ENCODE data around the gene GALT.
A peak's percentile ranks its signal among the peaks of the same experiment; 100 is the strongest.

GALT gene

DNA sequence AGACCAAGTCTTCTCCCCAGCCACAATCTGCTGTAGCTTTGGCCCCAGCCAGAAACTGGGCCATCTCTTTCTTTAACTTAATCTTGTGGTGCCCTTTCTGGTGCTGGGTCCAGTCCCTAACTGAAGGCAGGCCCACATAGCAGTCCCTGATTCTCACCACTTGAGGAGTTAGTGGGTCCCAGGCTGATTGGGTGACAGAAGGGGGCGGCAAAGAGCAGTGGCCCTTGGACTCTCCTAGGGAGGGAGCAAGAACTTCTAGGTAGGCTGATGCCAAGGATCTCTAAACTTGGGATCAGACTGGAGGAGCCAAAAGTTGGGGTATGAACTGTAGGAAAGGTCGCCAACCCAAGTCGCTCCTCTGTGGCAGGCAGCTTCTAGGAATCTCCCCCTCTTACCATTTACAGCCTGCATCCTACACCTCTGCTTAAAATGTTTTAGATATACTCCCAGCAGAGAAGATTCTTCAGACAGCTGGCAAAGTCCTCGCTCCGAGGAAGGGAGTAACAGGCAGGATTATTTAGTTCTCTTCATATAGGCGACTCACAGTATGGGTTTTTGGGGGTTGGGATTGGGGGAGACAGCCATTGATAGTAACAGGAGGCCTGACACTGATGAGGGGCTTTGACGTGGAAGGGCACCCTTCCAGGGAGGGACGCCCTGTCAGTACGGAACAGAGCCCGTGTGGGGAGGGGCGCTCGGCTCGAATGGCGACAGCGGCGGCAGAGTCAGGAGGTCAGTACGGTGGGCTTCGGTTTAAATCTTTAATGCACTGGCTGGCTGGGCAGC lies 18.0 kb downstream of the GALT start:
- Histone ChIP-seq H3K23ac (ENCODE audit: low read length) (no peak overlapping the region), H3K79me1 (ENCODE audit: low read length) (peaks cover 1% of the 10 kb centered on the region), H3K4me3 (ENCODE audit: low read length) (peak overlapping the region; percentile 53), H3K79me2 (ENCODE audit: control insufficient read depth, insufficient read depth, low read length) (no peaks in the 10 kb centered on the region), H3K18ac (ENCODE audit: low read length) (peak overlapping the region; percentile 19), H3K4me1 (ENCODE audit: control insufficient read depth, low read depth, low read length) (no peaks in the 10 kb centered on the region), H3K36me3 (ENCODE audit: control insufficient read depth, insufficient read depth, low read length) (no peaks in the 10 kb centered on the region), H3K9ac (ENCODE audit: low read length) (peak overlapping the region; percentile 78), H4K8ac (ENCODE audit: low read depth, low read length) (no peak overlapping the region), H2BK5ac (ENCODE audit: low read length) (no peak overlapping the region), H3K56ac (ENCODE audit: low read length) (peak overlapping the region; percentile 87), H2AK5ac (ENCODE audit: low read length) (no peak overlapping the region), H4K5ac (ENCODE audit: low read length) (no peak overlapping the region), H3K27me3 (ENCODE audit: insufficient read depth, low read length, poor library complexity) (no peaks in the 10 kb centered on the region), H2BK15ac (replicated peaks; ENCODE audit: low read depth) (no peak overlapping the region), H2BK120ac (ENCODE audit: low read depth, low read length) (no peak overlapping the region), H3K27ac (ENCODE audit: low read depth, low read length) (no peak overlapping the region), H3K4me2 (ENCODE audit: low read length) (peak overlapping the region; percentile 79), H3K4ac (ENCODE audit: low read depth, low read length) (no peak overlapping the region)
- no CpG with 5 or more reads among the region's 18 CpGs for WGBS (ENCODE audit: extremely low coverage, insufficient coverage, low lambda C conversion rate)
- DNase-seq = peak; percentile 96

DNA sequence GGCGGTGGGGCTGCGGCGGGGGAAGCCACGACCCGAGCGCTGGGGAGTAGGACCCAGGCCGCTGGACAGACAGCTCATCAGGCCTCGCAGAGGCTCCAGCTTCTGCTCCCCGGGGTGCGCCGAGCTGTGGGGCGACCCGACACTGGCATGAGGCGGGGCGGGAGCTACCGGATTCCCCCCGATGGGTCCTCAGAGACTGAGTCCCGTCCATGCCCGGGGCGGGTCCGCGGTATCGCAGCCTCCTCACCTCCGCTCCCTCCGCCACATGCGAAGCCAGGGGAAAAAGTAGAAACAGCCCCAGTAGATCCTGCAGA lies 18.5 kb downstream of the GALT start:
- Histone ChIP-seq H2BK120ac (ENCODE audit: low read depth, low read length) (no peak overlapping the region), H3K27ac (ENCODE audit: low read depth, low read length) (no peak overlapping the region), H3K27me3 (ENCODE audit: insufficient read depth, low read length, poor library complexity) (no peaks in the 10 kb centered on the region), H3K9ac (ENCODE audit: low read length) (peak overlapping the region; percentile 78), H2AK5ac (ENCODE audit: low read length) (no peak overlapping the region), H3K4me3 (ENCODE audit: low read length) (peak overlapping the region; percentile 53), H3K36me3 (ENCODE audit: control insufficient read depth, insufficient read depth, low read length) (no peaks in the 10 kb centered on the region), H4K8ac (ENCODE audit: low read depth, low read length) (no peak overlapping the region), H3K4me2 (ENCODE audit: low read length) (peak overlapping the region; percentile 79), H3K4me1 (ENCODE audit: control insufficient read depth, low read depth, low read length) (no peaks in the 10 kb centered on the region), H3K56ac (ENCODE audit: low read length) (peak overlapping the region; percentile 87), H3K23ac (ENCODE audit: low read length) (no peak overlapping the region), H2BK15ac (replicated peaks; ENCODE audit: low read depth) (no peak overlapping the region), H3K79me1 (ENCODE audit: low read length) (peaks cover 1% of the 10 kb centered on the region), H2BK5ac (ENCODE audit: low read length) (no peak overlapping the region), H3K4ac (ENCODE audit: low read depth, low read length) (no peak overlapping the region), H3K18ac (ENCODE audit: low read length) (peak overlapping the region; percentile 19), H4K5ac (ENCODE audit: low read length) (no peak overlapping the region), H3K79me2 (ENCODE audit: control insufficient read depth, insufficient read depth, low read length) (no peaks in the 10 kb centered on the region)
- WGBS (ENCODE audit: extremely low coverage, insufficient coverage, low lambda C conversion rate) = no CpG with 5 or more reads among the region's 26 CpGs
- DNase-seq = no peak

DNA sequence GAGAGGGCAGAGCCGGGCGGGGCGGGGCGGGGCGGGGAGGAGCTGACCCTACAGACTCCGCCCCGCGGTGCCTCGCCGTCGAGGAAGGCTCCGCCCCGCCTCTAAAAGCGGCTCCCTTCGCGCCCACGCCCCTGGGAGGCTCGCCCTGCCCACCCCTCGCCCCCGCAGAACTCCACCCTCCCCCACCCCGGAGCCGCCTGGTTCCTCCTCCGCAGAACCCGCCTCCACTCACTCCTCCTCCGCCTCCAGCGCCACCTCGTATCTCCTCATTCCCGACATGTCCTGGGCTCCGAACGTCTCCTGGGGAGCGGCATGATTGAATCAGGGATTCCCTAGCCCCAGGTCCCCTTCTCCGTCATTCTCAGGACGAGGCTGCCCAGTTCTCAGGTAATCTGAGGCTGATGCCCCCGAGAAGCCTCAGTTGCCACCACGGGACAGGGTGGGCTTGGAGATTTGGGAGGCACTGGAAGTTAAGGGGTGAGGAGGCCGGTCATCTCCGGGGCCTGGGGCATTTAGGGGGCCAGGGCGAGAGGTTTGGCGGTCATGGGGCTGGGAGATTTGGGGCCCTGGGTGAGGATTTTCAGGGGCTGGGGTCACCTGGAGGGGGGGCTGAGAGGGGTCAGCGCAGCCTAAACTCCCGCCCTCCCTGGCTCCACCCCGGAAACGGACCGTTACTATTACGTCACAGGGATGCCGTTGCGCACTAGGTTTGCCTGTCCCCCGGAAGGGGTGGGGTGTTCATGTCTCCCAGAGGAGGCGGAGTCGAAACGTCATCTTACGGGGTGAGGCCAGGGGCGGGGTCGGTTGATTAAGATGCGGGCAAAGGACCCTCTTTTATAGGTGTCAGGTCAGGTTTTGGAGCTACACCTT lies 19.1 kb downstream of the GALT start:
- Histone ChIP-seq H3K23ac (ENCODE audit: low read length) (no peak overlapping the region), H4K8ac (ENCODE audit: low read depth, low read length) (no peak overlapping the region), H2BK15ac (replicated peaks; ENCODE audit: low read depth) (no peak overlapping the region), H3K4me1 (ENCODE audit: control insufficient read depth, low read depth, low read length) (no peaks in the 10 kb centered on the region), H3K36me3 (ENCODE audit: control insufficient read depth, insufficient read depth, low read length) (no peaks in the 10 kb centered on the region), H3K4ac (ENCODE audit: low read depth, low read length) (peak overlapping the region; percentile 92), H3K79me1 (ENCODE audit: low read length) (peaks cover 1% of the 10 kb centered on the region), H3K4me3 (ENCODE audit: low read length) (peak overlapping the region; percentile 47), H4K5ac (ENCODE audit: low read length) (no peak overlapping the region), H3K27me3 (ENCODE audit: insufficient read depth, low read length, poor library complexity) (no peaks in the 10 kb centered on the region), H3K56ac (ENCODE audit: low read length) (peak overlapping the region; percentile 78), H3K79me2 (ENCODE audit: control insufficient read depth, insufficient read depth, low read length) (no peaks in the 10 kb centered on the region), H2BK5ac (ENCODE audit: low read length) (peak overlapping the region; percentile 15), H3K4me2 (ENCODE audit: low read length) (peak overlapping the region; percentile 31), H3K27ac (ENCODE audit: low read depth, low read length) (peak overlapping the region; percentile 23), H2AK5ac (ENCODE audit: low read length) (no peak overlapping the region), H3K18ac (ENCODE audit: low read length) (peak overlapping the region; percentile 92), H3K9ac (ENCODE audit: low read length) (peak overlapping the region; percentile 66), H2BK120ac (ENCODE audit: low read depth, low read length) (no peak overlapping the region)
- WGBS (ENCODE audit: extremely low coverage, insufficient coverage, low lambda C conversion rate) = no CpG with 5 or more reads among the region's 55 CpGs
- peak; percentile 97 for DNase-seq

DNA sequence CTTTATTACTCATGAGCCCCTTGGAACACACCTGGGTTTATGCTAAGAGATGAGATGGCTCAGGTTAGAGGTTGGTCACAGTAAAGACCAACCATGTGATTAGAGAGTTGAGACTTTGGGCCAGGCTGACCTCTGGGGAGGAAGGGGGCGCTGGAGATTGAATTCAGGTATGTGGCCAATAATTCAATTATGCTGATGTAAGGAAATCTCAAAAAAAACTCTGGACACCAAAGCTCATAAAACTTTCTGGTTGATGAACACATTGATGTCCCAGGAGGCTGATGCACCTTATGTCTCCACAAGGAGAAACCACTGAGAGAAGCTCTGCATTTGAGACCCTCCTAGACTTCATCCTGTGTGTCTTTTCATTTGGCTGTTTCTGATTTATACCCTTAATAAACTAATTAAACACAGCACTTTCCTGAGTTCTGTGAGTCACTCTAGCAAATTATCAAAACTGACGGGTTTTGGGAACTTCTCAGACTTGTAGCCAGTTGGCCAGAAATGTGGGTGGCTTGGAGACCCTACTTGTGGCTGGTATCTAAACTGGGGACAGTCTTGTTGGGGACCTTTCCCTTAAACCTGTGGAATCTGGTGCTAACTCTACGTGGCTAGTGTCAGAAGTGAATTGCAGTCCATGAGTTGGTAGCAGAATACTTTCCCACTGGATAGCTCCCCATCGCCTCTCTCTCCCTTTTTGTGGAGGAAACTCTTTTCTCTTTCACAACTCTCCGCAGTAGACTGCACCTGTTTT lies 23.5 kb downstream of the GALT start:
- H3K56ac ChIP-seq (ENCODE audit: low read length) = no peak overlapping the region
- no peak overlapping the region for H2BK5ac ChIP-seq (ENCODE audit: low read length)
- no peak overlapping the region for H4K8ac ChIP-seq (ENCODE audit: low read depth, low read length)
- no peaks in the 10 kb centered on the region for H3K4me1 ChIP-seq (ENCODE audit: control insufficient read depth, low read depth, low read length)
- H3K9ac ChIP-seq (ENCODE audit: low read length) = no peak overlapping the region
- WGBS (ENCODE audit: extremely low coverage, insufficient coverage, low lambda C conversion rate) = no CpG with 5 or more reads among the region's 5 CpGs
- no peak for DNase-seq
- no peak overlapping the region for H3K27ac ChIP-seq (ENCODE audit: low read depth, low read length)
- H3K4ac ChIP-seq (ENCODE audit: low read depth, low read length) = no peak overlapping the region
- H4K5ac ChIP-seq (ENCODE audit: low read length) = no peak overlapping the region
- H3K79me1 ChIP-seq (ENCODE audit: low read length) = peaks cover 1% of the 10 kb centered on the region
- no peak overlapping the region for H2AK5ac ChIP-seq (ENCODE audit: low read length)
- H3K23ac ChIP-seq (ENCODE audit: low read length) = no peak overlapping the region
- no peaks in the 10 kb centered on the region for H3K36me3 ChIP-seq (ENCODE audit: control insufficient read depth, insufficient read depth, low read length)
- H3K18ac ChIP-seq (ENCODE audit: low read length) = no peak overlapping the region
- no peaks in the 10 kb centered on the region for H3K79me2 ChIP-seq (ENCODE audit: control insufficient read depth, insufficient read depth, low read length)
- H3K4me3 ChIP-seq (ENCODE audit: low read length) = no peak overlapping the region
- H2BK15ac ChIP-seq (replicated peaks; ENCODE audit: low read depth) = no peak overlapping the region
- H2BK120ac ChIP-seq (ENCODE audit: low read depth, low read length) = no peak overlapping the region
- no peak overlapping the region for H3K4me2 ChIP-seq (ENCODE audit: low read length)
- H3K27me3 ChIP-seq (ENCODE audit: insufficient read depth, low read length, poor library complexity) = no peaks in the 10 kb centered on the region

DNA sequence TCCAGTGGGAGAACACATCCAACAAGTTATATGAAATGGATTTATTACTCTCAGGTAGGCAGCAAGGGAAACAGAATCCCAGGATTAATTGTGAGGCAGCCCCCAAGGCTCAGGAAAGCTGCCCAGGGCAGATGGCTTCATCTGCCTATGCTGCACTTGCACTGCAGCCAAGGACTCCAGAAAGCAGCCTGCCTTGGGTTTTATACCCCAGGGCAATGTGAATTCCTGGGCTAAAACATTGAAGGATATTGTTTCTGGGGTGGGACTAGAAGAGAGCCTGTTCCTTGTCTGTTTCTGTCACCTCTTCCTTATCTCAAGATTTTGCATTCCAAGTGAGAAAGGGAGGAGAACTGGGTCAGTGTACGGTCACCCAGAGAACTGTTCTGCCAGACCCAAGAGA lies 24.8 kb downstream of the GALT start:
- Histone ChIP-seq H3K79me1 (ENCODE audit: low read length) (no peaks in the 10 kb centered on the region), H4K5ac (ENCODE audit: low read length) (no peak overlapping the region), H2AK5ac (ENCODE audit: low read length) (no peak overlapping the region), H3K18ac (ENCODE audit: low read length) (no peak overlapping the region), H3K23ac (ENCODE audit: low read length) (no peak overlapping the region), H3K9ac (ENCODE audit: low read length) (no peak overlapping the region), H2BK120ac (ENCODE audit: low read depth, low read length) (no peak overlapping the region), H3K56ac (ENCODE audit: low read length) (no peak overlapping the region), H3K4ac (ENCODE audit: low read depth, low read length) (no peak overlapping the region), H2BK15ac (replicated peaks; ENCODE audit: low read depth) (no peak overlapping the region), H3K4me3 (ENCODE audit: low read length) (no peak overlapping the region), H3K79me2 (ENCODE audit: control insufficient read depth, insufficient read depth, low read length) (no peaks in the 10 kb centered on the region), H3K4me1 (ENCODE audit: control insufficient read depth, low read depth, low read length) (no peaks in the 10 kb centered on the region), H4K8ac (ENCODE audit: low read depth, low read length) (no peak overlapping the region), H3K27me3 (ENCODE audit: insufficient read depth, low read length, poor library complexity) (no peaks in the 10 kb centered on the region), H3K27ac (ENCODE audit: low read depth, low read length) (no peak overlapping the region), H3K36me3 (ENCODE audit: control insufficient read depth, insufficient read depth, low read length) (no peaks in the 10 kb centered on the region), H3K4me2 (ENCODE audit: low read length) (no peak overlapping the region), H2BK5ac (ENCODE audit: low read length) (no peak overlapping the region)
- no CpG with 5 or more reads among the region's 1 CpG for WGBS (ENCODE audit: extremely low coverage, insufficient coverage, low lambda C conversion rate)
- DNase-seq = peak; percentile 9

Measured in mesendoderm (in vitro differentiated cells).